Spleen (tissue), 11 donors: ENCODE results near the gene ARSI. TPM values are rescaled to one million over a fixed set of nuclear protein-coding genes. Genes with fewer than 3 reads are reported as not detected.
"Not testable (repeated sequence)": the region's sequence is repeated elsewhere in the genome, so short reads cannot be mapped to it uniquely, and the experiment has no call there.

Experiments
- DNase-seq: peaks from one replicate; pipeline ENCODE4 v3.0.0-alpha.2; 2020
- H3K27ac ChIP-seq, 8 donors: fragments of 200-600 bp; sonication (generic) in 7 of 8; 1 replicate in 4 of 8; 2 replicates in 4 of 8; pipeline versions ENCODE4 v1.5.0 to v1.8.0; 2016 to 2021; ENCODE audit warnings: inconsistent platforms in 4 of 8, mild to moderate bottlenecking in 4 of 8, moderate library complexity in 1 of 8
- H3K27me3 ChIP-seq, 7 donors: fragments of 200-600 bp; sonication (generic) in 6 of 7; replicated peaks in 1 of 7; 1 replicate in 4 of 7; 2 replicates in 3 of 7; pipeline versions ENCODE4 v1.5.0 to v1.8.0; 2016 to 2021; ENCODE audit warnings: inconsistent platforms in 3 of 7, mild to moderate bottlenecking in 1 of 7
- H3K36me3 ChIP-seq, 6 donors: fragments of 200-600 bp; sonication (generic) in 5 of 6; 1 replicate in 4 of 6; 2 replicates in 2 of 6; pipeline versions ENCODE4 v1.5.0 to v1.8.0; 2016 to 2021; ENCODE audit warnings: inconsistent platforms in 2 of 6
- H3K4me1 ChIP-seq, 6 donors: fragments of 200-600 bp; sonication (generic) in 5 of 6; 1 replicate in 3 of 6; 2 replicates in 3 of 6; pipeline versions ENCODE4 v1.5.0 to v1.8.0; 2016 to 2021; ENCODE audit warnings: inconsistent platforms in 3 of 6
- H3K4me3 ChIP-seq, 8 donors: fragments of 200-600 bp; sonication (generic) in 7 of 8; 1 replicate in 4 of 8; 2 replicates in 4 of 8; pipeline versions ENCODE4 v1.5.0 to v1.8.0; 2016 to 2021; ENCODE audit warnings: inconsistent platforms in 4 of 8, mild to moderate bottlenecking in 4 of 8, moderate library complexity in 2 of 8
- H3K9me3 ChIP-seq, 8 donors: fragments of 200-600 bp; sonication (generic) in 7 of 8; 1 replicate in 4 of 8; 2 replicates in 4 of 8; pipeline versions ENCODE4 v1.5.0 to v1.8.0; 2016 to 2021; ENCODE audit warnings: inconsistent platforms in 4 of 8
- CTCF ChIP-seq, 11 experiments: fragments of 200-600 bp in 7 of 11; fragments of 450-650 bp in 4 of 11; sonication (generic) in 4 of 11; IDR thresholded peaks in 8 of 11; conservative IDR thresholded peaks in 3 of 11; 1 replicate in 7 of 11; 2 replicates in 4 of 11; pipeline versions ENCODE4 v1.4.0 to v1.8.0; 2016 to 2021; ENCODE audit warnings: antibody characterized with exemption in 11 of 11, inconsistent platforms in 4 of 11, mild to moderate bottlenecking in 1 of 11
- POLR2A ChIP-seq, 3 donors: fragments of 450-650 bp; IDR thresholded peaks; one replicate each; pipeline ENCODE4 v1.5.1; 2017; ENCODE audit warnings: antibody characterized with exemption in 3 of 3, mild to moderate bottlenecking in 1 of 3
- POLR2AphosphoS5 ChIP-seq, 3 donors: sonication (generic); formaldehyde crosslinking; IDR thresholded peaks; one replicate each; pipeline ENCODE4 v1.5.1; 2017; ENCODE audit warnings: antibody characterized with exemption in 3 of 3
- WGBS, 5 donors: extraction: QIAGEN DNeasy Blood & Tissue Kit in 3 of 5; methylation state at CpG; one replicate each; pipeline versions ENCODE4 v1.1.5 to v1.1.7; 2013 to 2018; 5-methylcytosine and 5-hydroxymethylcytosine counted together
- intact Hi-C: fragments of 100-400 bp; cut with DNase I; formaldehyde crosslinking; loops from one replicate; pipeline ENCODE4 v1.15.0; 2023; ENCODE audit warnings: low total_unique reads
- polyA plus RNA-seq, 3 donors: library from polyadenylated mRNA; stranded (reverse); fragments of 200-250 nt; gene quantifications; one replicate each; pipeline ENCODE4 v1.2.1, GENCODE V29; 2013
- total RNA-seq, 7 donors: library from RNA; depleted of rRNA in 3 of 7; stranded (reverse); fragments of >200 nt in 3 of 7; fragmentation: NEBNext Ultra II Directional in 4 of 7; extraction: Animal tissue kit (Norgen Biotek cat#: 25700) in 4 of 7; gene quantifications; one replicate each; pipeline versions ENCODE4 v1.1.0 to v1.2.1, GENCODE V29; 2016 to 2021
- donor health status: healthy with polysubstance abuse.
- donor health status: DM: no; HTN: no; CAD: no; lungs with moderate emphysema.
- donor health status: DM: no; HTN: no; CAD: no.
- donor health status: Bipolar disorder and iron deficiency.
- donor health status: healthy.
- donor health status: DM: no; HTN: no; CAD: no.
- donor health status: DM: yes; HTN: yes; CAD: no.

Gene ARSI
- total and polyA plus RNA-seq, 10 donors: 0.07 to 3.8 (median 0.92) TPM

GRCh38 chr5:150249744-150250143 lies 53.0 kb downstream of the ARSI start:
- no peak for TF ChIP-seq POLR2A (IDR thresholded peaks at IDR 0.05)
- TF ChIP-seq POLR2AphosphoS5 (IDR thresholded peaks at IDR 0.05): no peak
- TF ChIP-seq CTCF (IDR thresholded peaks at IDR 0.05 in 8 of 11, conservative IDR thresholded peaks at IDR 0.05 in 3 of 11): no peak
- H3K9me3 ChIP-seq: no peaks in the 10 kb centered on the region
- no peak overlapping the region for H3K27ac ChIP-seq
- no peaks in the 10 kb centered on the region for H3K36me3 ChIP-seq
- no peak overlapping the region for H3K4me3 ChIP-seq
- no peak for DNase-seq
- H3K27me3 ChIP-seq: peaks cover 0 to 5% (median 0%) of the 10 kb centered on the region in 7 donors
- 73 to 93% (median 89%) methylated on average over 5 of the region's 5 CpGs for WGBS, 5 donors
- peaks cover 0 to 7% (median 2%) of the 10 kb centered on the region in 6 donors for H3K4me1 ChIP-seq
- intact Hi-C loops: no loop called here

GRCh38 chr5:150248946-150249345 lies 53.8 kb downstream of the ARSI start:
- WGBS, 5 donors: 91 to 100% (median 91%) methylated on average over 3 of the region's 3 CpGs
- Histone ChIP-seq H3K27me3 (peaks cover 0 to 5% (median 0%) of the 10 kb centered on the region in 7 donors), H3K9me3 (no peaks in the 10 kb centered on the region), H3K4me3 (no peak overlapping the region), H3K36me3 (no peaks in the 10 kb centered on the region), H3K4me1 (peaks cover 0 to 7% (median 2%) of the 10 kb centered on the region in 6 donors), H3K27ac (no peak overlapping the region)
- no peak for DNase-seq
- no peak for TF ChIP-seq POLR2AphosphoS5 (IDR thresholded peaks at IDR 0.05)
- no peak for TF ChIP-seq POLR2A (IDR thresholded peaks at IDR 0.05)
- TF ChIP-seq CTCF (IDR thresholded peaks at IDR 0.05 in 8 of 11, conservative IDR thresholded peaks at IDR 0.05 in 3 of 11): no peak
- intact Hi-C loops: no loop called here

- H3K36me3 ChIP-seq: not testable (repeated sequence)
Measured at GRCh38 chr5:150248493-150248892, 54.2 kb downstream of the ARSI start.

GRCh38 chr5:150247726-150248125 lies 55.0 kb downstream of the ARSI start:
- Histone ChIP-seq H3K36me3 (no peaks in the 10 kb centered on the region), H3K4me3 (no peak overlapping the region), H3K9me3 (no peaks in the 10 kb centered on the region), H3K27ac (no peak overlapping the region), H3K4me1 (peaks cover 0 to 7% (median 2%) of the 10 kb centered on the region in 6 donors), H3K27me3 (peaks cover 0 to 5% (median 0%) of the 10 kb centered on the region in 7 donors)
- 82 to 93% (median 92%) methylated on average over 8 to 9 of the region's 9 CpGs for WGBS, 5 donors
- intact Hi-C loops: no loop called here
- no peak for DNase-seq
- TF ChIP-seq POLR2A (IDR thresholded peaks at IDR 0.05) (no peak), POLR2AphosphoS5 (IDR thresholded peaks at IDR 0.05) (no peak), CTCF (IDR thresholded peaks at IDR 0.05 in 8 of 11, conservative IDR thresholded peaks at IDR 0.05 in 3 of 11) (no peak)

More at GRCh38 chr5:150248493-150248892, 54.2 kb downstream of the ARSI start:
- intact Hi-C loops, H3K27me3 ChIP-seq, H3K27ac ChIP-seq, H3K4me3 ChIP-seq, H3K9me3 ChIP-seq, DNase-seq, H3K4me1 ChIP-seq: not testable (repeated sequence)
- WGBS, 5 donors: 83 to 92% (median 88%) methylated on average over 6 of the region's 6 CpGs

- Histone ChIP-seq H3K4me1 (peaks cover 0 to 7% (median 2%) of the 10 kb centered on the region in 6 donors), H3K27me3 (peaks cover 0 to 5% (median 0%) of the 10 kb centered on the region in 7 donors), H3K4me3 (no peak overlapping the region), H3K27ac (no peak overlapping the region), H3K9me3 (no peaks in the 10 kb centered on the region), H3K36me3 (no peaks in the 10 kb centered on the region)
- intact Hi-C loops: no loop called here
- 58 to 92% (median 81%) methylated on average over 2 to 5 of the region's 5 CpGs for WGBS, 5 donors
- TF ChIP-seq CTCF (IDR thresholded peaks at IDR 0.05 in 8 of 11, conservative IDR thresholded peaks at IDR 0.05 in 3 of 11) (no peak), POLR2AphosphoS5 (IDR thresholded peaks at IDR 0.05) (no peak), POLR2A (IDR thresholded peaks at IDR 0.05) (no peak)
- no peak for DNase-seq
Measured at GRCh38 chr5:150246835-150247234, 55.9 kb downstream of the ARSI start.
